ENCODE results near the gene NENF. TPM values are rescaled to one million over a fixed set of nuclear protein-coding genes. Genes with fewer than 3 reads are reported as not detected.

Gene NENF
- polyA plus RNA-seq, 1 experiment = 73.4 TPM

DNA sequence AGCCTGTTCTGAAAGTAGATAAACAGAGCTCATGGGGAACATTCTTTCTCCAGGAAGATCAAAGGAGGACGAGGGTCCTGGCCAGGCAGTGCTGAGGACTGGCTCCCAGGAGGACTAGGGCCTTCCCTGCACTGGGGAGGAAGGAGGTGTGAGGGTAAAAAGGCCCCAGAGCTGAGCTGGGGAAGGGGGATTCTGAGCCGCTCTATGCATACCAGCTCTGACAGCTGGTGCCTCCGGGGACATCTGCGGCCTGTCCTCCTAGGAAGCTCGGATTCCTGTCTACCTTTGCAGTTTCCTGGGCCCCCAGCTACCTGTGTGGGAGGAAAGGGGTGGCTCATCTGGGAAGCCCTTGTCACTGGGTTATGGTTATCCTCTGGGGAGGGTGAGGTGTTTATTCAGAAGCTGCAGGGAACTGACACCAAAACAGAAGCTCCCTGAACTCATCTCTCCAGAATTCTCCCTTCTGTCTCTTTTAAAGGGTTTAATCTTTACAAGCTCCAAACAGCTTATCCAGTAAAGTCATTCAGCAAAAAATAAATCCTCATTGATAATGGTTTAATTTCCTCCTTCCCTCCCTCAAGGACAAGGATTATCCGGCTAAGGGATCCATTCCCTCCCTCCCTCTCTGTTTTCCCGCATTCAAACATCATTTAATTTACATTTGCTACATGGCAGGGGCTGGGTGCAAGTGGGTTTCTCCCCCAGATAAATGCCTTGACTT is 31.0 kb downstream of the NENF start:
- ChIA-PET CTCF (interaction anchor here (0.6 to 9.0 kb wide), 4 partner anchors 8 to 393 kb away, joined by 3 to 113 read pairs (median 8); no protein-coding TSS in a partner anchor), POLR2A (no interaction called here)
- H3K27ac ChIP-seq (ENCODE audit: low read depth, low read length) = no peak overlapping the region

DNA sequence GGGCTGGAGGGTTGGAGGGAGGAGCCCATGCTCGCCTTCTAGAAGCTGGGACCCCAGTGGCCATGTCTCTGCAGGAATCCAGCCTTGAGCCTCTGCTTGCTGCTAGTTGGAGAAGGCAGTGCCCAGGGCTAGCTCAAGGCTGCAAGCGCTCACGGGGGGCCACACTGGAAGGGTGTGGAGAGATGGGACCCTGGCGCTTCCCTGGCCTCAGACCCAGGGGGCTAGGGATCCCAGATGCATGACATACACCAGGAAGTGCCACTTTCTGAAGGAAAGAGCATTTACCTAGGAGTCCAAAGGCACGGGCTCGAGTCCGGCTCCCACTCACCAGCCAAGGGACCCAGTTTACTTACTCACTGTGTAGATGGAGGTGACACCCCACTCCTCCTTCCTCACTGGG is 32.6 kb downstream of the NENF start:
- H3K4me3 ChIP-seq (ENCODE audit: low read depth, low read length) = no peak overlapping the region
- no peak overlapping the region for H3K27ac ChIP-seq (ENCODE audit: low read depth, low read length)
- ChIA-PET CTCF (interaction anchor here (0.7 to 9.0 kb wide), 3 partner anchors 9 to 431 kb away, joined by 3 to 113 read pairs (median 10); partner anchors contain the start of gene INTS7), POLR2A (no interaction called here)
- no peak for DNase-seq (ENCODE audit: low read depth, low spot score)
- TF ChIP-seq, protein P1, sequence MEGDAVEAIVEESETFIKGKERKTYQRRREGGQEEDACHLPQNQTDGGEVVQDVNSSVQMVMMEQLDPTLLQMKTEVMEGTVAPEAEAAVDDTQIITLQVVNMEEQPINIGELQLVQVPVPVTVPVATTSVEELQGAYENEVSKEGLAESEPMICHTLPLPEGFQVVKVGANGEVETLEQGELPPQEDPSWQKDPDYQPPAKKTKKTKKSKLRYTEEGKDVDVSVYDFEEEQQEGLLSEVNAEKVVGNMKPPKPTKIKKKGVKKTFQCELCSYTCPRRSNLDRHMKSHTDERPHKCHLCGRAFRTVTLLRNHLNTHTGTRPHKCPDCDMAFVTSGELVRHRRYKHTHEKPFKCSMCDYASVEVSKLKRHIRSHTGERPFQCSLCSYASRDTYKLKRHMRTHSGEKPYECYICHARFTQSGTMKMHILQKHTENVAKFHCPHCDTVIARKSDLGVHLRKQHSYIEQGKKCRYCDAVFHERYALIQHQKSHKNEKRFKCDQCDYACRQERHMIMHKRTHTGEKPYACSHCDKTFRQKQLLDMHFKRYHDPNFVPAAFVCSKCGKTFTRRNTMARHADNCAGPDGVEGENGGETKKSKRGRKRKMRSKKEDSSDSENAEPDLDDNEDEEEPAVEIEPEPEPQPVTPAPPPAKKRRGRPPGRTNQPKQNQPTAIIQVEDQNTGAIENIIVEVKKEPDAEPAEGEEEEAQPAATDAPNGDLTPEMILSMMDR (IDR thresholded peaks at IDR 0.05; ENCODE audit: low read depth, low read length) = no peak
- H3K27me3 ChIP-seq (ENCODE audit: control insufficient read depth, insufficient read depth, low read length) = peaks cover 11% of the 10 kb centered on the region
- no peaks in the 10 kb centered on the region for H3K9me3 ChIP-seq (ENCODE audit: control insufficient read depth, insufficient read depth, low read length)

More for the DNA sequence above, 31.0 kb downstream of the NENF start:
- H3K9me3 ChIP-seq (ENCODE audit: control insufficient read depth, insufficient read depth, low read length) = no peaks in the 10 kb centered on the region; the same call in 1 of the 2 replicates
- peaks cover 11% of the 10 kb centered on the region for H3K27me3 ChIP-seq (ENCODE audit: control insufficient read depth, insufficient read depth, low read length)
- H3K4me3 ChIP-seq (ENCODE audit: low read depth, low read length) = no peak overlapping the region
- TF ChIP-seq, protein P1 (IDR thresholded peaks at IDR 0.05; ENCODE audit: low read depth, low read length) = no peak
- DNase-seq (ENCODE audit: low read depth, low spot score) = no peak

DNA sequence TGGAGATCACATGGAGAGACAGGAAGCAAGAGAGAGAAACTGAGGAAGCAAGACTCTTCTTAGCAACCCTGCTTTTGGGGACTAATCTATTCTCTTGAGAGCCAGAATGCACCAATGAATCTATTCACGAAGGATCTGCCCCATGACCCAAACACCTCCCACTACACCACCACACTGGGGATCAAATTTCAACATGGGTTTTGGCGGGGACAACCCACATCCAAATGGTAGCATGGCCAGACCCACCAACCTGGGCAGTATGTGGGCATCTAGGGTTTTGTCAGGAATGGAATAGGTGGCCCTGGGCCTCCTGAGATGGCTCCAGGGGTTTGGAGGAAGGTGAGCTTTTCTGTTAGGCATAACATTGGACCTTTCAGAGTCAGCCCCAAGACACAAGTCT is 33.7 kb downstream of the NENF start:
- ChIA-PET POLR2A (interaction anchor here (0.7 kb wide), 1 partner anchor 10 kb away, joined by 5 read pairs; no protein-coding TSS in a partner anchor), CTCF (interaction anchor here (0.6 to 9.0 kb wide), 3 partner anchors 11 to 403 kb away, joined by 3 to 113 read pairs (median 5); no protein-coding TSS in a partner anchor)
- DNase-seq (ENCODE audit: low read depth, low spot score) = no peak
- no peak overlapping the region for H3K27ac ChIP-seq (ENCODE audit: low read depth, low read length)
- TF ChIP-seq, protein P1 (IDR thresholded peaks at IDR 0.05; ENCODE audit: low read depth, low read length) = no peak
- no peaks in the 10 kb centered on the region for H3K9me3 ChIP-seq (ENCODE audit: control insufficient read depth, insufficient read depth, low read length)
- H3K4me3 ChIP-seq (ENCODE audit: low read depth, low read length) = no peak overlapping the region
- H3K27me3 ChIP-seq (ENCODE audit: control insufficient read depth, insufficient read depth, low read length) = peaks cover 11% of the 10 kb centered on the region

DNA sequence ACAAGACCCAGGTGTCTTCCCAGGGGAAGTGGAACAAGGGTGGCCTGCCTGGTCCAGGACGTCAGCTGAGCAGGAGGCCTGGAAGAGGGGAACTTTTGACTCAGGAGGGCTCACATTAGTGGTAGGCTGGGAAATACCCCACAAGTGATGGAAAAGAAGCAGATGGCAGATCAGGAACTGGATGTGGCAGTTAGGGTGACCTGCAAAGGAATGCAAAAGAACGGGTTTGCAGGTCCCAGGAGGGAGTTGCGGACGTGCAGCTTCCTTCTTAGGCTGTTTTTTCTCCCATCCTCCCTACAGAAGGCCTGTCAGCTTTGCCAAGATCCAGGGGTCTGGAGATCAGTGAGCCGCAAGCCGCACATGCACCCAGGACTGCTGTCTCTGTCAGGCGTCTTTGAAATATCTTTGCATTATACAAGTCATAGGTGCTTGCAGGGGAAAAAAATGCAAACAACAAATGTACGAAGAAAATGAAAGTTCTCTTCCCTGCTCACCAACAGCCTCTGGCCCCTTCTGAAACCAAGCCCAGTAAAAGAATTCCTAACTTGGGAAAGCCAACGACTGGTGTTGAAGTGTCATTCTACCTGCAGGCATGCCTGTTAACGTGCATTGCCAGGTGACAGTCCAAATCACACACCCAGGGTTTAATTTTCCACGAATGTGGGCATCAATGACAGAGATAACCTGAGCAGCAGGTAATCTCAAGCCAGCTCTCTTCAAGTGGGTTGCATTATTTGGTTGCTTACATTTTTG is 34.4 kb downstream of the NENF start:
- ChIA-PET POLR2A (no interaction called here), CTCF (interaction anchor here (9.0 kb wide), 1 partner anchor 11 kb away, joined by 113 read pairs; no protein-coding TSS in a partner anchor)
- TF ChIP-seq, protein P1 (IDR thresholded peaks at IDR 0.05; ENCODE audit: low read depth, low read length) = no peak
- H3K4me3 ChIP-seq (ENCODE audit: low read depth, low read length) = no peak overlapping the region
- no peak for DNase-seq (ENCODE audit: low read depth, low spot score)
- peaks cover 9% of the 10 kb centered on the region for H3K27me3 ChIP-seq (ENCODE audit: control insufficient read depth, insufficient read depth, low read length)
- no peaks in the 10 kb centered on the region for H3K9me3 ChIP-seq (ENCODE audit: control insufficient read depth, insufficient read depth, low read length)
- H3K27ac ChIP-seq (ENCODE audit: low read depth, low read length) = no peak overlapping the region

All from AG04450 (cell line).